HepG2 (cell line): ENCODE data around the gene SLC38A3. TPM values are rescaled to one million over a fixed set of nuclear protein-coding genes. Genes with fewer than 3 reads are reported as not detected.

Experiments used
- FOXA3 ChIP-seq: IDR thresholded peaks from 2 replicates; pipeline ENCODE4 v1.6.1; 2016; ENCODE audit warnings: missing genetic modification reagents, missing compliant biosample characterization
- FOXK1 ChIP-seq: sonication (generic); formaldehyde crosslinking; IDR thresholded peaks from 2 replicates; pipeline ENCODE4 v1.4.0; 2020; ENCODE audit warnings: low read depth, missing genetic modification reagents, borderline replicate concordance
- HDAC1 ChIP-seq: sonication (generic); formaldehyde crosslinking; IDR thresholded peaks from 2 replicates; pipeline ENCODE4 v1.5.1; 2020; ENCODE audit warnings: mild to moderate bottlenecking, missing genetic modification reagents
- LCORL ChIP-seq, 2 experiments: fragments of 450-650 bp in 1 of 2; sonication (generic) in 1 of 2; formaldehyde crosslinking in 1 of 2; IDR thresholded peaks; 2 replicates each; pipeline versions ENCODE4 v1.5.0 to v1.6.1; 2017 to 2020; ENCODE audit warnings: antibody characterized with exemption in 1 of 2, missing genetic modification reagents in 1 of 2
- THAP11 ChIP-seq: IDR thresholded peaks from 2 replicates; pipeline ENCODE4 v1.6.1; 2016; ENCODE audit warnings: missing biosample characterization, missing genetic modification reagents
- TSC22D2 ChIP-seq: sonication (generic); formaldehyde crosslinking; IDR thresholded peaks from 2 replicates; pipeline ENCODE4 v1.5.1; 2020; ENCODE audit warnings: missing genetic modification reagents, mild to moderate bottlenecking, borderline replicate concordance
- XBP1 ChIP-seq: sonication (generic); formaldehyde crosslinking; IDR thresholded peaks from 2 replicates; pipeline ENCODE4 v1.5.0; 2020; ENCODE audit warnings: missing genetic modification reagents
- ZMYM4 ChIP-seq: sonication (generic); formaldehyde crosslinking; IDR thresholded peaks from 2 replicates; pipeline ENCODE4 v1.8.1; 2023; ENCODE audit warnings: mild to moderate bottlenecking, missing genetic modification reagents
- ZNF17 ChIP-seq: sonication (generic); formaldehyde crosslinking; IDR thresholded peaks from 2 replicates; pipeline ENCODE4 v1.5.0; 2020; ENCODE audit warnings: mild to moderate bottlenecking, missing genetic modification reagents
- ZNF3 ChIP-seq: IDR thresholded peaks from 2 replicates; pipeline ENCODE4 v1.7.0; 2017; ENCODE audit warnings: inconsistent platforms
- ZNF589 ChIP-seq: sonication (generic); formaldehyde crosslinking; conservative IDR thresholded peaks from 2 replicates; pipeline ENCODE4 v1.8.0; 2022; ENCODE audit warnings: mild to moderate bottlenecking, moderate library complexity, missing genetic modification reagents
- ZNF598 ChIP-seq: sonication (generic); formaldehyde crosslinking; IDR thresholded peaks from 2 replicates; pipeline ENCODE4 v1.5.1; 2020; ENCODE audit warnings: mild to moderate bottlenecking, missing genetic modification reagents, borderline replicate concordance
- polyA plus RNA-seq, 8 experiments: library from polyadenylated mRNA; depleted of rRNA in 3 of 8; stranded (reverse) in 7 of 8; unstranded in 1 of 8; fragments of >200 nt; fragmentation: Illumina TruSeq in 4 of 8; extraction: Trizol in 4 of 8; gene quantifications; 2 replicates each; pipeline versions ENCODE4 v1.2.1 to v1.2.3, GENCODE V29; 2011 to 2016; ENCODE audit warnings: low read depth in 4 of 8, missing spikeins in 1 of 8, mixed read lengths in 1 of 8; ENCODE audit not compliant: insufficient read depth in 1 of 8
- total RNA-seq, 5 experiments: library from RNA; depleted of rRNA; stranded (reverse); fragments of >200 nt; fragmentation: Illumina TruSeq; extraction: Trizol; gene quantifications; 2 replicates each; pipeline ENCODE4 v1.2.3, GENCODE V29; 2016; ENCODE audit warnings: low read depth in 1 of 5
- TF ChIP-seq, protein P1 (sequence below): sonication (generic); formaldehyde crosslinking; IDR thresholded peaks from 2 replicates; pipeline ENCODE4 v1.4.0; 2020; ENCODE audit warnings: mild to moderate bottlenecking, missing genetic modification reagents
- TF ChIP-seq, protein P2 (sequence below): sonication (generic); formaldehyde crosslinking; IDR thresholded peaks from 2 replicates; pipeline ENCODE4 v1.8.1; 2023; ENCODE audit warnings: missing genetic modification reagents, mild to moderate bottlenecking, borderline replicate concordance
- TF ChIP-seq, protein P3 (sequence below): sonication (generic); formaldehyde crosslinking; IDR thresholded peaks from one replicate; pipeline ENCODE4 v1.5.1; 2020; ENCODE audit warnings: mild to moderate bottlenecking, missing genetic modification reagents; ENCODE audit errors: not compliant biosample characterization

The SLC38A3 gene
- total and polyA plus RNA-seq, 2 of the 13 experiments (the other 11 are each of a cell fraction or from before 2014, with no cell fraction given) = 29.8 to 164 TPM

DNA sequence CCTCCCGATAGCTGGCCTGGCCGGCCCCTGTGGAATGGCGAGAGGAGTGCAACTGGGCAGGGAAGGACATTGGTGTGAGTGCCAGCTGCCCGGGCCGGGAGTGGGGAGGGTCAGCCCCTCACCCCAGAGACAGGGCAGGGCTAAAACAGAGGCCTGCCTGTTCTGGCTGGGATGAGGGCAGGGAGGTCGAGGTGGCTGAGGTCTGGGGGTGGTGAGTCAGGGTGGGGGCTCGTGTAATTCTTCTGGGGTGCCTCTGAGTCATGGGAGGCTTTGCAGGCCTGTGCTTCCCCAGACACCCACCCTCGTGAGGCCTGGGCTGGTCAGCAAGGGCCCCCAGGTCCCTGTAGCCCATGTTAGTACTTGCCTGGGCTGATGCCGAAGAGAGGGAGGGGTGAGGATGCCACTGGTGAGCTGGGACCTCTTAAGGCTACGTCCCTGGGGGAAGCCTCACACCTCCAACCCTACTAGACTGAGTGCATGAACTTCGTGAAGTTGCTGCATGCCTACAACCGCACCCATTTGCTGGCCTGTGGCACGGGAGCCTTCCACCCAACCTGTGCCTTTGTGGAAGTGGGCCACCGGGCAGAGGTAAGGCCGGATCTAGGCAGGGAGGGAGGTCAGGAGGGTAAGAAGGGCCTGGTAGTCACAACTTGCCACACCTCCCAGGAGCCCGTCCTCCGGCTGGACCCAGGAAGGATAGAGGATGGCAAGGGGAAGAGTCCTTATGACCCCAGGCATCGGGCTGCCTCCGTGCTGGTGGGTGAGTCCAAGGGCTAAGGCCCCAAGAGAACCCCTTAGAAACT, 65.6 kb downstream of the SLC38A3 start (continued):
- TF ChIP-seq, protein P1, sequence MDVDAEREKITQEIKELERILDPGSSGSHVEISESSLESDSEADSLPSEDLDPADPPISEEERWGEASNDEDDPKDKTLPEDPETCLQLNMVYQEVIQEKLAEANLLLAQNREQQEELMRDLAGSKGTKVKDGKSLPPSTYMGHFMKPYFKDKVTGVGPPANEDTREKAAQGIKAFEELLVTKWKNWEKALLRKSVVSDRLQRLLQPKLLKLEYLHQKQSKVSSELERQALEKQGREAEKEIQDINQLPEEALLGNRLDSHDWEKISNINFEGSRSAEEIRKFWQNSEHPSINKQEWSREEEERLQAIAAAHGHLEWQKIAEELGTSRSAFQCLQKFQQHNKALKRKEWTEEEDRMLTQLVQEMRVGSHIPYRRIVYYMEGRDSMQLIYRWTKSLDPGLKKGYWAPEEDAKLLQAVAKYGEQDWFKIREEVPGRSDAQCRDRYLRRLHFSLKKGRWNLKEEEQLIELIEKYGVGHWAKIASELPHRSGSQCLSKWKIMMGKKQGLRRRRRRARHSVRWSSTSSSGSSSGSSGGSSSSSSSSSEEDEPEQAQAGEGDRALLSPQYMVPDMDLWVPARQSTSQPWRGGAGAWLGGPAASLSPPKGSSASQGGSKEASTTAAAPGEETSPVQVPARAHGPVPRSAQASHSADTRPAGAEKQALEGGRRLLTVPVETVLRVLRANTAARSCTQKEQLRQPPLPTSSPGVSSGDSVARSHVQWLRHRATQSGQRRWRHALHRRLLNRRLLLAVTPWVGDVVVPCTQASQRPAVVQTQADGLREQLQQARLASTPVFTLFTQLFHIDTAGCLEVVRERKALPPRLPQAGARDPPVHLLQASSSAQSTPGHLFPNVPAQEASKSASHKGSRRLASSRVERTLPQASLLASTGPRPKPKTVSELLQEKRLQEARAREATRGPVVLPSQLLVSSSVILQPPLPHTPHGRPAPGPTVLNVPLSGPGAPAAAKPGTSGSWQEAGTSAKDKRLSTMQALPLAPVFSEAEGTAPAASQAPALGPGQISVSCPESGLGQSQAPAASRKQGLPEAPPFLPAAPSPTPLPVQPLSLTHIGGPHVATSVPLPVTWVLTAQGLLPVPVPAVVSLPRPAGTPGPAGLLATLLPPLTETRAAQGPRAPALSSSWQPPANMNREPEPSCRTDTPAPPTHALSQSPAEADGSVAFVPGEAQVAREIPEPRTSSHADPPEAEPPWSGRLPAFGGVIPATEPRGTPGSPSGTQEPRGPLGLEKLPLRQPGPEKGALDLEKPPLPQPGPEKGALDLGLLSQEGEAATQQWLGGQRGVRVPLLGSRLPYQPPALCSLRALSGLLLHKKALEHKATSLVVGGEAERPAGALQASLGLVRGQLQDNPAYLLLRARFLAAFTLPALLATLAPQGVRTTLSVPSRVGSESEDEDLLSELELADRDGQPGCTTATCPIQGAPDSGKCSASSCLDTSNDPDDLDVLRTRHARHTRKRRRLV = no peak
- TF ChIP-seq ZNF598 (no peak), TSC22D2 (CRISPR knock-in tag) (no peak), HDAC1 (CRISPR knock-in tag) (peak; percentile 9; the same call in 1 of the 2 replicates), ZNF3 (no peak), FOXK1 (no peak), XBP1 (no peak), LCORL (IDR thresholded peaks at IDR 0.05) (no peak), LCORL (CRISPR knock-in tag; IDR thresholded peaks at IDR 0.05) (0 out of 2 replicates have a peak, but pooled peaks have one; percentile 19), THAP11 (CRISPR knock-in tag) (no peak), FOXA3 (no peak), ZNF589 (CRISPR knock-in tag) (no peak), ZMYM4 (CRISPR knock-in tag) (no peak), ZNF17 (CRISPR knock-in tag) (no peak)
- TF ChIP-seq, protein P2, sequence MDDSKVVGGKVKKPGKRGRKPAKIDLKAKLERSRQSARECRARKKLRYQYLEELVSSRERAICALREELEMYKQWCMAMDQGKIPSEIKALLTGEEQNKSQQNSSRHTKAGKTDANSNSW (CRISPR knock-in tag) = no peak
- TF ChIP-seq, protein P3, sequence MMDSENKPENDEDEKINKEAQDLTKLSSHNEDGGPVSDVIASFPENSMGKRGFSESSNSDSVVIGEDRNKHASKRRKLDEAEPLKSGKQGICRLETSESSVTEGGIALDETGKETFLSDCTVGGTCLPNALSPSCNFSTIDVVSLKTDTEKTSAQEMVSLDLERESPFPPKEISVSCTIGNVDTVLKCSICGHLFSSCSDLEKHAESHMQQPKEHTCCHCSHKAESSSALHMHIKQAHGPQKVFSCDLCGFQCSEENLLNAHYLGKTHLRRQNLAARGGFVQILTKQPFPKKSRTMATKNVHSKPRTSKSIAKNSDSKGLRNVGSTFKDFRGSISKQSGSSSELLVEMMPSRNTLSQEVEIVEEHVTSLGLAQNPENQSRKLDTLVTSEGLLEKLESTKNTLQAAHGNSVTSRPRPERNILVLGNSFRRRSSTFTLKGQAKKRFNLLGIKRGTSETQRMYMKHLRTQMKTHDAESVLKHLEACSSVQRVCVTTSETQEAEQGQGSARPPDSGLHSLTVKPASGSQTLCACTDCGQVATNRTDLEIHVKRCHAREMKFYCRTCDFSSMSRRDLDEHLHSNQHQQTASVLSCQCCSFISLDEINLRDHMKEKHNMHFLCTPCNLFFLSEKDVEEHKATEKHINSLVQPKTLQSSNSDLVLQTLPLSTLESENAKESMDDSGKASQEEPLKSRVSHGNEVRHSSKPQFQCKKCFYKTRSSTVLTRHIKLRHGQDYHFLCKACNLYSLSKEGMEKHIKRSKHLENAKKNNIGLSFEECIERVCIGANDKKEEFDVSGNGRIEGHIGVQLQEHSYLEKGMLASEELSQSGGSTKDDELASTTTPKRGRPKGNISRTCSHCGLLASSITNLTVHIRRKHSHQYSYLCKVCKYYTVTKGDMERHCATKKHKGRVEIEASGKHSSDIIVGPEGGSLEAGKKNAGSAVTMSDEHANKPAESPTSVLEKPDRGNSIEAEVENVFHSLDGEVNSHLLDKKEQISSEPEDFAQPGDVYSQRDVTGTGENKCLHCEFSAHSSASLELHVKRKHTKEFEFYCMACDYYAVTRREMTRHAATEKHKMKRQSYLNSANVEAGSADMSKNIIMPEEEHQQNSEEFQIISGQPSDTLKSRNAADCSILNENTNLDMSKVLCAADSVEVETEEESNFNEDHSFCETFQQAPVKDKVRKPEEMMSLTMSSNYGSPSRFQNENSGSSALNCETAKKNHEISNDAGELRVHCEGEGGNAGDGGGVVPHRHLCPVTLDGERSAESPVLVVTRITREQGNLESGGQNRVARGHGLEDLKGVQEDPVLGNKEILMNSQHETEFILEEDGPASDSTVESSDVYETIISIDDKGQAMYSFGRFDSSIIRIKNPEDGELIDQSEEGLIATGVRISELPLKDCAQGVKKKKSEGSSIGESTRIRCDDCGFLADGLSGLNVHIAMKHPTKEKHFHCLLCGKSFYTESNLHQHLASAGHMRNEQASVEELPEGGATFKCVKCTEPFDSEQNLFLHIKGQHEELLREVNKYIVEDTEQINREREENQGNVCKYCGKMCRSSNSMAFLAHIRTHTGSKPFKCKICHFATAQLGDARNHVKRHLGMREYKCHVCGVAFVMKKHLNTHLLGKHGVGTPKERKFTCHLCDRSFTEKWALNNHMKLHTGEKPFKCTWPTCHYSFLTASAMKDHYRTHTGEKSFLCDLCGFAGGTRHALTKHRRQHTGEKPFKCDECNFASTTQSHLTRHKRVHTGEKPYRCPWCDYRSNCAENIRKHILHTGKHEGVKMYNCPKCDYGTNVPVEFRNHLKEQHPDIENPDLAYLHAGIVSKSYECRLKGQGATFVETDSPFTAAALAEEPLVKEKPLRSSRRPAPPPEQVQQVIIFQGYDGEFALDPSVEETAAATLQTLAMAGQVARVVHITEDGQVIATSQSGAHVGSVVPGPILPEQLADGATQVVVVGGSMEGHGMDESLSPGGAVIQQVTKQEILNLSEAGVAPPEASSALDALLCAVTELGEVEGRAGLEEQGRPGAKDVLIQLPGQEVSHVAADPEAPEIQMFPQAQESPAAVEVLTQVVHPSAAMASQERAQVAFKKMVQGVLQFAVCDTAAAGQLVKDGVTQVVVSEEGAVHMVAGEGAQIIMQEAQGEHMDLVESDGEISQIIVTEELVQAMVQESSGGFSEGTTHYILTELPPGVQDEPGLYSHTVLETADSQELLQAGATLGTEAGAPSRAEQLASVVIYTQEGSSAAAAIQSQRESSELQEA = peak; percentile 34
